GM12801 (cell line): ENCODE measurements around the gene CHCHD4.

ENCODE experiments used
- CTCF ChIP-seq: IDR thresholded peaks from one replicate; pipeline ENCODE4 v1.5.1; 2011; ENCODE audit warnings: control low read depth; ENCODE audit not compliant: insufficient read length; ENCODE audit errors: extremely low read depth

CHCHD4 gene

GRCh38 chr3:14148041-14148985, 23.6 kb upstream of the CHCHD4 start:
- no peak for TF ChIP-seq CTCF

- no peak for TF ChIP-seq CTCF
Observed at GRCh38 chr3:14147617-14148016, 22.9 kb upstream of the CHCHD4 start.

GRCh38 chr3:14147066-14147435, 22.4 kb upstream of the CHCHD4 start:
- TF ChIP-seq CTCF, result no peak

GRCh38 chr3:14146381-14147065, 21.9 kb upstream of the CHCHD4 start:
- no peak for TF ChIP-seq CTCF

- TF ChIP-seq CTCF, result no peak
Observed at GRCh38 chr3:14145670-14146380, 21.2 kb upstream of the CHCHD4 start.

GRCh38 chr3:14145236-14145635, 20.6 kb upstream of the CHCHD4 start:
- TF ChIP-seq CTCF, result no peak

- TF ChIP-seq CTCF, result no peak
Observed at GRCh38 chr3:14144423-14145075, 19.9 kb upstream of the CHCHD4 start.
